ENCODE measurements around the gene ZNF274. TPM values are rescaled to one million over a fixed set of nuclear protein-coding genes. Genes with fewer than 3 reads are reported as not detected.

ZNF274 gene
- total and polyA plus RNA-seq, 10 of the 15 experiments (the other 5 are each of a cell fraction or from before 2014, with no cell fraction given): 2.7 to 17.6 (median 14.3) TPM

DNA sequence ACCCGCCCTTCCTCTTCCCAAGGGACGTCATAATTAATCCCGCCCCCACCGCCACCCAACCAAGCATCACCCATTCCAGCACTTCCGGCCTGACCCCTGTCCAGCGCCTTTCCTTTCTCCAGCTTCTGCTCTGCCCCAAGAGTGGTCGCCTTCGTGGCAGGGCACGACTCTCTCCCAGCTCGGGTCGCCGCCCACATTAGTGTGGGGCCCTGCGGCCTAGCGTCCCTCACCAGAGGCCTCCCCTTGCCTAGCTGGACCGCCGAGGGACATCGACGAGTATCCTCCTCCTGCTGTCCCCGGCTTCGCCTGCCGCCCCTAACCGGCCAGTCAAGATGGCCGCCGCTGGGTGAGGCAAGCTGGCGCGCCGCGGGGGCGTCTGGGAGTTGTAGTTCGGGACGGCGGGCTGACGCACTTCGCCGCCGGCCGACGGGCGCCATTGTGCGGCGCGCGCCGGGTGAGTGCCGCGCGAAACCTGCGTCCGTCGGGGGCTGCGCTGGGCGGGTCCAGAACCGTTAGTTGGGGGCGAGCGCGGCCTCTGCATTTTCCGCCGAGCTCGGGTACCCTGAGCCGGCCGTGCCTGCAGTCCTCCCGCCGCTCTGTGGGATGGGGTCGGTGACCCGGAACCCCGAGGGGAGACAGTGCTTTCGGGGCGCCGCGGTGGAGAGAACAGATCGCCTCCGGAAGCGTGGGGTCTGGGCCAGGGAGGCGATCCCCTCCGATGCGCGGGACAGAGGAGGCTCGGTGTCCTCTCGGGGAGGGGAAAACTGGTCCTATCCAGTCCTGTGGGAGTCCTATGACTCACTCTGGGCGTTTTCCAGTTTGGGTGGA lies at the start of gene ZNF274 (continued):
- TF ChIP-seq, protein P1, sequence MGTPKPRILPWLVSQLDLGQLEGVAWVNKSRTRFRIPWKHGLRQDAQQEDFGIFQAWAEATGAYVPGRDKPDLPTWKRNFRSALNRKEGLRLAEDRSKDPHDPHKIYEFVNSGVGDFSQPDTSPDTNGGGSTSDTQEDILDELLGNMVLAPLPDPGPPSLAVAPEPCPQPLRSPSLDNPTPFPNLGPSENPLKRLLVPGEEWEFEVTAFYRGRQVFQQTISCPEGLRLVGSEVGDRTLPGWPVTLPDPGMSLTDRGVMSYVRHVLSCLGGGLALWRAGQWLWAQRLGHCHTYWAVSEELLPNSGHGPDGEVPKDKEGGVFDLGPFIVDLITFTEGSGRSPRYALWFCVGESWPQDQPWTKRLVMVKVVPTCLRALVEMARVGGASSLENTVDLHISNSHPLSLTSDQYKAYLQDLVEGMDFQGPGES (IDR thresholded peaks at IDR 0.05): 0 out of 2 replicates have a peak, but pooled peaks have one; percentile 12
- TF ChIP-seq KLF5 (IDR thresholded peaks at IDR 0.05; ENCODE audit: partially characterized antibody): peak; percentile 79
- TF ChIP-seq PAX5 (IDR thresholded peaks at IDR 0.05; ENCODE audit: borderline replicate concordance, low read depth, low read length): peak; percentile 50; the same call in 1 of the 2 replicates
- peak; percentile 76 for TF ChIP-seq POLR2AphosphoS5 (IDR thresholded peaks at IDR 0.05; ENCODE audit: low read length)
- no peak for TF ChIP-seq RAD51 (IDR thresholded peaks at IDR 0.05)
- no peak for TF ChIP-seq FOXM1 (IDR thresholded peaks at IDR 0.05; ENCODE audit: low read depth, low read length)
- 0 out of 2 replicates have a peak, but pooled peaks have one; percentile 4 for TF ChIP-seq JUND (IDR thresholded peaks at IDR 0.05; ENCODE audit: low read depth, low read length)
- TF ChIP-seq, protein P2, sequence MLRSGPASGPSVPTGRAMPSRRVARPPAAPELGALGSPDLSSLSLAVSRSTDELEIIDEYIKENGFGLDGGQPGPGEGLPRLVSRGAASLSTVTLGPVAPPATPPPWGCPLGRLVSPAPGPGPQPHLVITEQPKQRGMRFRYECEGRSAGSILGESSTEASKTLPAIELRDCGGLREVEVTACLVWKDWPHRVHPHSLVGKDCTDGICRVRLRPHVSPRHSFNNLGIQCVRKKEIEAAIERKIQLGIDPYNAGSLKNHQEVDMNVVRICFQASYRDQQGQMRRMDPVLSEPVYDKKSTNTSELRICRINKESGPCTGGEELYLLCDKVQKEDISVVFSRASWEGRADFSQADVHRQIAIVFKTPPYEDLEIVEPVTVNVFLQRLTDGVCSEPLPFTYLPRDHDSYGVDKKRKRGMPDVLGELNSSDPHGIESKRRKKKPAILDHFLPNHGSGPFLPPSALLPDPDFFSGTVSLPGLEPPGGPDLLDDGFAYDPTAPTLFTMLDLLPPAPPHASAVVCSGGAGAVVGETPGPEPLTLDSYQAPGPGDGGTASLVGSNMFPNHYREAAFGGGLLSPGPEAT (IDR thresholded peaks at IDR 0.05; ENCODE audit: low read depth): peak; percentile 58; the same call in 1 of the 2 replicates
- peak; percentile 98 for TF ChIP-seq POLR2A (IDR thresholded peaks at IDR 0.05; ENCODE audit: low read depth, low read length)
- 0 out of 2 replicates have a peak, but pooled peaks have one; percentile 63 for TF ChIP-seq TCF3 (IDR thresholded peaks at IDR 0.05; ENCODE audit: borderline replicate concordance, insufficient read depth, low read depth, low read length)
- TF ChIP-seq STAT1 (conservative IDR thresholded peaks at IDR 0.05): 0 out of 2 replicates have a peak, but pooled peaks have one; percentile 84
- TF ChIP-seq POLR2AphosphoS2 (IDR thresholded peaks at IDR 0.05; ENCODE audit: low read depth, low read length): peak; percentile 78
- no peak for TF ChIP-seq ZNF622 (IDR thresholded peaks at IDR 0.05)
- TF ChIP-seq MXI1 (IDR thresholded peaks at IDR 0.05; ENCODE audit: low read depth, low read length): peak; percentile 25; the same call in 1 of the 2 replicates
- peak; percentile 64; the same call in 1 of the 2 replicates for TF ChIP-seq TAF1 (IDR thresholded peaks at IDR 0.05; ENCODE audit: borderline replicate concordance, low read depth, low read length)
- no peak for TF ChIP-seq ESRRA (IDR thresholded peaks at IDR 0.05; ENCODE audit: low read length)
- TF ChIP-seq IKZF2 (IDR thresholded peaks at IDR 0.05): peak in 1 of 2 experiments; percentile 59; a peak in 2 of 4 replicates
- no peak for TF ChIP-seq BCL3 (IDR thresholded peaks at IDR 0.05; ENCODE audit: borderline replicate concordance, insufficient read depth, low read depth, low read length, poor library complexity, severe bottlenecking)
- TF ChIP-seq JUNB (IDR thresholded peaks at IDR 0.05): no peak
- TF ChIP-seq RBBP5 (conservative IDR thresholded peaks at IDR 0.05): no peak
- no peak for TF ChIP-seq ATF3 (IDR thresholded peaks at IDR 0.05; ENCODE audit: borderline replicate concordance, extremely low read depth, low read depth, low read length)
- TF ChIP-seq CHD1 (IDR thresholded peaks at IDR 0.05; ENCODE audit: low read depth, low read length): peak; percentile 90; the same call in 1 of the 2 replicates
- 0 out of 2 replicates have a peak, but pooled peaks have one; percentile 66 for TF ChIP-seq DPF2 (IDR thresholded peaks at IDR 0.05)
- peak in 1 of 2 experiments; percentile 38; a peak in 1 of 4 replicates for TF ChIP-seq BHLHE40 (IDR thresholded peaks at IDR 0.05; ENCODE audit: borderline replicate concordance in 1 of 2, low read depth in 2 of 2, low read length in 1 of 2)
- peak; percentile 99 for TF ChIP-seq YY1 (IDR thresholded peaks at IDR 0.05; ENCODE audit: low read depth, low read length)
- peak; percentile 85 for TF ChIP-seq MEF2B (IDR thresholded peaks at IDR 0.05; ENCODE audit: partially characterized antibody, poor library complexity, severe bottlenecking)
- peak; percentile 26; the same call in 1 of the 2 replicates for TF ChIP-seq HDGF (IDR thresholded peaks at IDR 0.05)
